HL-60 (cell line): ENCODE data around the gene TLE3.

Source experiments
- DNase-seq, 2 experiments: peaks; one replicate each; pipeline ENCODE4 v3.0.0-alpha.2; 2010 to 2020; ENCODE audit warnings: low read depth in 1 of 2, low spot score in 1 of 2
- H3K27ac ChIP-seq: fragments of 250-450 bp; sonication (Bioruptor Pico); replicated peaks from 2 replicates; pipeline ENCODE4 v1.5.1; 2020; ENCODE audit warnings: mild to moderate bottlenecking, moderate library complexity
- H3K27me3 ChIP-seq: fragments of 250-450 bp; sonication (Bioruptor Pico); 2 replicates; pipeline ENCODE4 v1.5.1; 2021; ENCODE audit warnings: mild to moderate bottlenecking, moderate library complexity; ENCODE audit not compliant: insufficient read depth, poor library complexity, severe bottlenecking
- H3K4me3 ChIP-seq: replicated peaks from 2 replicates; pipeline ENCODE4 v1.5.1; 2011; ENCODE audit warnings: mild to moderate bottlenecking, control low read depth, low read length; ENCODE audit not compliant: insufficient read depth
- GABPA ChIP-seq: IDR thresholded peaks from 2 replicates; pipeline ENCODE4 v1.6.1; 2012; ENCODE audit warnings: low read depth
- POLR2AphosphoS5 ChIP-seq: IDR thresholded peaks from 2 replicates; pipeline ENCODE4 v1.6.1; 2012; ENCODE audit warnings: low read depth
- SPI1 ChIP-seq: IDR thresholded peaks from 2 replicates; pipeline ENCODE4 v1.6.1; 2012; ENCODE audit warnings: low read depth, mild to moderate bottlenecking, borderline replicate concordance
- TF ChIP-seq, protein P1 (sequence below): IDR thresholded peaks from 2 replicates; pipeline ENCODE4 v1.6.1; 2012; ENCODE audit warnings: low read depth; ENCODE audit not compliant: insufficient replicate concordance
- TF ChIP-seq, protein P2 (sequence below): IDR thresholded peaks from one replicate; pipeline ENCODE4 v1.5.1; 2011; ENCODE audit warnings: low read length, control low read depth, inconsistent platforms; ENCODE audit not compliant: insufficient read depth

The TLE3 gene

DNA sequence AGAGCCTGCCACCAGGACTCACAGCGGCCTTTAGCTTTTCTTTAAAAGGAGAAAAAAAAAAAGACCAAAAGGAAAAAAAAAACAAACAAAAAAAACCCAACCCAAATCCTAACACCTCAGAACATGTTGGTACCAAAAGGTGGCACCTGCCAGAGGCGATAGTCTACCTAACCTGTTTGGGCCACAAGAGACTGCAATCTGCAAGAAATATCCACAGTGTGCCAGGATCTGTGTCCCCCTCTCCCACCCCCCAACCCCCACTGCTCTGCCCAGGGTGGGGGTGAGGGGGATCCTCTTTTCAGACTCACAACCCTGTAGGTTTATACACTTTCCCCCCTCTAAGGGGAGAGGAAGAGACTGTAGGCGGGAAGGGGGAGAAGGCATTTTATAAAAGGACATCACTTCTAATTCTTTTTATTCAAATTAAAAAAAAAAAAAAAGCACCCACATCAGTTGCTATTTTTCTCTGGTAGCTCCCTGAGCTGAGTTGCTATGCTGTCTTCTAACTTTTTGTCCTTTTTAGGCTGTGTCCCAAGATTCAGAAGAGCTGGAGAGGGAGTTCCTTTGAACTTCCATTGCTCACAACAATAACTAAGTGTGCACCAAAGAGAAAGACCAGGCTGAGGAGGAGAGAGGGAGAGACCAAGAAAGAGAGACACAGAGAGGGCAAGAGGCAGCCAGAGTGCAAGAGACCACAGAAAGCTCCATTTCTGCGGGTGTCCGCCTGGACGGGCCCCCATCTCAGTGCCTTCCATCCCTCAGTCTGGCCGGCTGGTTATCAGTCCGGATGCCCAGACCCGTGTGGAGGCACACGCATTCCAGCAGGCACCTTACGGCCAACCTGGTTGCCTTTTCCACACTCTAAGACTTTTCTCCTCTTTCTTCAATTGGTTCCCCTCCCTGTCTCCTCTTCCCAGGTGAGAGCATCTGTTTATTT lies 48.9 kb downstream of the TLE3 start:
- H3K4me3 ChIP-seq = no peak overlapping the region
- H3K27me3 ChIP-seq = no peaks in the 10 kb centered on the region
- TF ChIP-seq, protein P1, sequence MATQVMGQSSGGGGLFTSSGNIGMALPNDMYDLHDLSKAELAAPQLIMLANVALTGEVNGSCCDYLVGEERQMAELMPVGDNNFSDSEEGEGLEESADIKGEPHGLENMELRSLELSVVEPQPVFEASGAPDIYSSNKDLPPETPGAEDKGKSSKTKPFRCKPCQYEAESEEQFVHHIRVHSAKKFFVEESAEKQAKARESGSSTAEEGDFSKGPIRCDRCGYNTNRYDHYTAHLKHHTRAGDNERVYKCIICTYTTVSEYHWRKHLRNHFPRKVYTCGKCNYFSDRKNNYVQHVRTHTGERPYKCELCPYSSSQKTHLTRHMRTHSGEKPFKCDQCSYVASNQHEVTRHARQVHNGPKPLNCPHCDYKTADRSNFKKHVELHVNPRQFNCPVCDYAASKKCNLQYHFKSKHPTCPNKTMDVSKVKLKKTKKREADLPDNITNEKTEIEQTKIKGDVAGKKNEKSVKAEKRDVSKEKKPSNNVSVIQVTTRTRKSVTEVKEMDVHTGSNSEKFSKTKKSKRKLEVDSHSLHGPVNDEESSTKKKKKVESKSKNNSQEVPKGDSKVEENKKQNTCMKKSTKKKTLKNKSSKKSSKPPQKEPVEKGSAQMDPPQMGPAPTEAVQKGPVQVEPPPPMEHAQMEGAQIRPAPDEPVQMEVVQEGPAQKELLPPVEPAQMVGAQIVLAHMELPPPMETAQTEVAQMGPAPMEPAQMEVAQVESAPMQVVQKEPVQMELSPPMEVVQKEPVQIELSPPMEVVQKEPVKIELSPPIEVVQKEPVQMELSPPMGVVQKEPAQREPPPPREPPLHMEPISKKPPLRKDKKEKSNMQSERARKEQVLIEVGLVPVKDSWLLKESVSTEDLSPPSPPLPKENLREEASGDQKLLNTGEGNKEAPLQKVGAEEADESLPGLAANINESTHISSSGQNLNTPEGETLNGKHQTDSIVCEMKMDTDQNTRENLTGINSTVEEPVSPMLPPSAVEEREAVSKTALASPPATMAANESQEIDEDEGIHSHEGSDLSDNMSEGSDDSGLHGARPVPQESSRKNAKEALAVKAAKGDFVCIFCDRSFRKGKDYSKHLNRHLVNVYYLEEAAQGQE = no peak
- no peak for DNase-seq
- H3K27ac ChIP-seq = no peak overlapping the region

GRCh38 chr15:70048198-70048565 lies 49.5 kb downstream of the TLE3 start:
- Histone ChIP-seq H3K27me3 (no peaks in the 10 kb centered on the region), H3K4me3 (no peak overlapping the region), H3K27ac (no peak overlapping the region)
- TF ChIP-seq SPI1 = no peak
- TF ChIP-seq, protein P2, sequence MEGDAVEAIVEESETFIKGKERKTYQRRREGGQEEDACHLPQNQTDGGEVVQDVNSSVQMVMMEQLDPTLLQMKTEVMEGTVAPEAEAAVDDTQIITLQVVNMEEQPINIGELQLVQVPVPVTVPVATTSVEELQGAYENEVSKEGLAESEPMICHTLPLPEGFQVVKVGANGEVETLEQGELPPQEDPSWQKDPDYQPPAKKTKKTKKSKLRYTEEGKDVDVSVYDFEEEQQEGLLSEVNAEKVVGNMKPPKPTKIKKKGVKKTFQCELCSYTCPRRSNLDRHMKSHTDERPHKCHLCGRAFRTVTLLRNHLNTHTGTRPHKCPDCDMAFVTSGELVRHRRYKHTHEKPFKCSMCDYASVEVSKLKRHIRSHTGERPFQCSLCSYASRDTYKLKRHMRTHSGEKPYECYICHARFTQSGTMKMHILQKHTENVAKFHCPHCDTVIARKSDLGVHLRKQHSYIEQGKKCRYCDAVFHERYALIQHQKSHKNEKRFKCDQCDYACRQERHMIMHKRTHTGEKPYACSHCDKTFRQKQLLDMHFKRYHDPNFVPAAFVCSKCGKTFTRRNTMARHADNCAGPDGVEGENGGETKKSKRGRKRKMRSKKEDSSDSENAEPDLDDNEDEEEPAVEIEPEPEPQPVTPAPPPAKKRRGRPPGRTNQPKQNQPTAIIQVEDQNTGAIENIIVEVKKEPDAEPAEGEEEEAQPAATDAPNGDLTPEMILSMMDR = no peak
- TF ChIP-seq, protein P1 = no peak
- no peak for TF ChIP-seq POLR2AphosphoS5
- DNase-seq = no peak

GRCh38 chr15:70047386-70048197 lies 50.1 kb downstream of the TLE3 start:
- no peak for DNase-seq
- no peak overlapping the region for H3K4me3 ChIP-seq
- no peak overlapping the region for H3K27ac ChIP-seq
- H3K27me3 ChIP-seq = no peaks in the 10 kb centered on the region
- no peak for TF ChIP-seq GABPA
- TF ChIP-seq POLR2AphosphoS5 = no peak
- TF ChIP-seq, protein P1 = no peak
- no peak for TF ChIP-seq SPI1
- TF ChIP-seq, protein P2 = no peak
